Measurements from ENCODE around the gene SDK1. TPM values are rescaled to one million over a fixed set of nuclear protein-coding genes. Genes with fewer than 3 reads are reported as not detected.

SDK1 gene
- total RNA-seq, 1 donor from 2014 or later, result 4.3 TPM

DNA sequence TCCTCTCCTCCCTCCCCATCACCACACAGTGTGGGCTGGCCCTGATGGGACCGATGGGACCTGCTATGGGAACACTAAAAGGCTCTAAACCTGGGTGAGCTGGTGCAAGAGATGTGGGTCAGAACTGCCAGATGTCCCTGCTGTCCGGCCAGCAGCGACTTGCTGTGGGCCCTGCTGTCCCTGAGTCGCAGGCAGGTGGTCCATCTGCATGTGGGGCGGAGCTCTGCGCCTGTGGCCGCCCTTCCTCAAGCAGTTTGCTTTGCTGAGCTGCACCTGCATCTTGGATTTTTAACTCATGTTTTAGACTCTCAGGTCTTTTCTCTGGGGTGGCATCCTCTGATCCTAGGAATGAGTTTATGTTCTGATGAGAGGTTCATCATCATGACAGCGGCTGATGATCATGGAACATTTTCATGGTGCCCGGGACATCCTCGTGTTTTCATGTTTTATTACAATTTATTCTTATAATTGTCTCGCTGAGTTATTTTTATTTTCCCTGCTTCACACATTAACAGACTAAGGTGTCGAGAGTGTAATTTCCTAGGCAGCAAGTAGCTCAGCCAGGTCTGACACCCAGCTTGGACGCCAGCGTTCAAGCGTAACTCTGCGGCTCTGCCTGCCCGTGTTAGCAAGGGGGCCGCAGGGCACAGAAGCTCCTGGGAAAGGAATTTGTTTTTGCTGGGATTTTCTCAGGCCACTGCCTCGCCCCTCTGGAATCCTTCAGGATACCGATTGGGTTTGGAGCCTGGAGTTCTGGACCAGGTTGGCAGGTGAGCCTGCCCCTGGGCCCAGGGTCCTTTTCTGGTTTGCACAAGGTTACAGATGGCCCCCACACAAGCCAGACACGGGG, 765.8 kb downstream of the SDK1 start:
- no peak for DNase-seq (ENCODE audit: low spot score)
- peaks cover 6% of the 10 kb centered on the region for H3K27me3 Mint-ChIP-seq (ENCODE audit: unreplicated experiment)
- H3K9me3 Mint-ChIP-seq (ENCODE audit: unreplicated experiment), result no peaks in the 10 kb centered on the region
- peaks cover 4% of the 10 kb centered on the region for H3K4me1 Mint-ChIP-seq (ENCODE audit: unreplicated experiment)
- no peaks in the 10 kb centered on the region for H3K36me3 Mint-ChIP-seq (ENCODE audit: low read depth, unreplicated experiment)
- H3K27ac Mint-ChIP-seq (ENCODE audit: unreplicated experiment), result no peak overlapping the region
- TF ChIP-seq, protein P1, sequence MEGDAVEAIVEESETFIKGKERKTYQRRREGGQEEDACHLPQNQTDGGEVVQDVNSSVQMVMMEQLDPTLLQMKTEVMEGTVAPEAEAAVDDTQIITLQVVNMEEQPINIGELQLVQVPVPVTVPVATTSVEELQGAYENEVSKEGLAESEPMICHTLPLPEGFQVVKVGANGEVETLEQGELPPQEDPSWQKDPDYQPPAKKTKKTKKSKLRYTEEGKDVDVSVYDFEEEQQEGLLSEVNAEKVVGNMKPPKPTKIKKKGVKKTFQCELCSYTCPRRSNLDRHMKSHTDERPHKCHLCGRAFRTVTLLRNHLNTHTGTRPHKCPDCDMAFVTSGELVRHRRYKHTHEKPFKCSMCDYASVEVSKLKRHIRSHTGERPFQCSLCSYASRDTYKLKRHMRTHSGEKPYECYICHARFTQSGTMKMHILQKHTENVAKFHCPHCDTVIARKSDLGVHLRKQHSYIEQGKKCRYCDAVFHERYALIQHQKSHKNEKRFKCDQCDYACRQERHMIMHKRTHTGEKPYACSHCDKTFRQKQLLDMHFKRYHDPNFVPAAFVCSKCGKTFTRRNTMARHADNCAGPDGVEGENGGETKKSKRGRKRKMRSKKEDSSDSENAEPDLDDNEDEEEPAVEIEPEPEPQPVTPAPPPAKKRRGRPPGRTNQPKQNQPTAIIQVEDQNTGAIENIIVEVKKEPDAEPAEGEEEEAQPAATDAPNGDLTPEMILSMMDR (IDR thresholded peaks at IDR 0.05; ENCODE audit: unreplicated experiment), result no peak
- no peak overlapping the region for H3K4me3 Mint-ChIP-seq (ENCODE audit: unreplicated experiment)

DNA sequence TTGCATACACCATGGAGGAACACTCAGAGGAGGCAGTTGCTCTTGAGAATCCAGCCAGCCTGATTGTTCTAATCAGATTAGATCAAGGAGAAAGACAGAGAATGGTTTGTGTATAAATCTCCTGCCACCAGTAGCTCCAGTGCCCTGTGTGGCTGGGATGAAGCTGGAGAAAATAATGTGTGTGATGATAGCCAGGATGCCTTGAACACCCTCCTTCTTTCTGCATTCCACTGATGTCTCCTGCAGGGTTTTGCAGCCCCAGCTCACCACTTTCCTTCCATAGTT, 766.4 kb downstream of the SDK1 start:
- no peak for DNase-seq (ENCODE audit: low spot score)
- Mint-ChIP-seq H3K36me3 (ENCODE audit: low read depth, unreplicated experiment) (no peaks in the 10 kb centered on the region), H3K27ac (ENCODE audit: unreplicated experiment) (no peak overlapping the region), H3K4me3 (ENCODE audit: unreplicated experiment) (no peak overlapping the region), H3K9me3 (ENCODE audit: unreplicated experiment) (no peaks in the 10 kb centered on the region), H3K27me3 (ENCODE audit: unreplicated experiment) (peaks cover 9% of the 10 kb centered on the region), H3K4me1 (ENCODE audit: unreplicated experiment) (peaks cover 4% of the 10 kb centered on the region)
- TF ChIP-seq, protein P1 (IDR thresholded peaks at IDR 0.05; ENCODE audit: unreplicated experiment), result no peak

DNA sequence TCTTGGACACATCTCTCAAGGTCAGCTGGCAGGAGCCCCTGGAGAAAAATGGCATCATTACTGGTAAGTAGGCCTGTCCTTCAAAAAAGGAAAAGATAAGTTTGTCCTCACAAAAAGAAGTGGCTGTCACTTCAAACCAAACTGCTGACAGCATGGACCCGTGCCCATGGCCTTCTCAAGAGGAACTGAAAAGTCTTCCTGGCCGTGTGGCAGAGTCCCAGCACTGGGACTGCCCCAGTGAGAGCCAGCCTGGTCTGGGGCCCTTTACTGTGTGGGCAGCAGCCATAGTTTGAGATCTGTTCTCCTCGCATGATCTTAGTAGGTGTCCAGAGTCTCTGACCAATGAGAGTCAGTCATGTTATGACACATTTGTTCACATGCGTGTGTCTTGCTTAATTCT, 766.8 kb downstream of the SDK1 start:
- Mint-ChIP-seq H3K9me3 (ENCODE audit: unreplicated experiment) (no peaks in the 10 kb centered on the region), H3K4me1 (ENCODE audit: unreplicated experiment) (peaks cover 4% of the 10 kb centered on the region), H3K4me3 (ENCODE audit: unreplicated experiment) (no peak overlapping the region), H3K36me3 (ENCODE audit: low read depth, unreplicated experiment) (no peaks in the 10 kb centered on the region), H3K27me3 (ENCODE audit: unreplicated experiment) (peaks cover 9% of the 10 kb centered on the region), H3K27ac (ENCODE audit: unreplicated experiment) (no peak overlapping the region)
- no peak for DNase-seq (ENCODE audit: low spot score)
- TF ChIP-seq, protein P1 (IDR thresholded peaks at IDR 0.05; ENCODE audit: unreplicated experiment), result no peak

DNA sequence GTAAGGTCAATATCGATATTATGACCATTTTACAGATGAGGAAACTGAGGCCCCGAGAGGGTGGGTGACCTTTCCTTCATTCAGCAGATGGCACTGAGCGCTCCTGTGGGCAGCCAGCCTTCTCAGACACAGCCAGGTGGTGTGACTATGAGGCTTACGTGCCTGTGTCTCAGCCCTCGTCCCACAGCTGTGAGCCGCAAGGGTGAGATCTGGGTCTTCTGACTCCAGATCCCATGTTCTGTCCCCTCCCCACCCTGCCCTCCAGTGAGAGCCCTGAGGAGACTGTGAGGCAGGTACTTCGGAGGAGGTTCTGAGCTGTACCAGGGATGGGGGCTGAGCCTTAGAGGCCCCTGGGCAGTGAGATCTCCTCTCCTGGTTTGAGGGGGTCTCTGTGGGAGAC, 767.2 kb downstream of the SDK1 start:
- no peak overlapping the region for H3K4me3 Mint-ChIP-seq (ENCODE audit: unreplicated experiment)
- peaks cover 3% of the 10 kb centered on the region for H3K36me3 Mint-ChIP-seq (ENCODE audit: low read depth, unreplicated experiment)
- no peak for DNase-seq (ENCODE audit: low spot score)
- TF ChIP-seq, protein P1 (IDR thresholded peaks at IDR 0.05; ENCODE audit: unreplicated experiment), result no peak
- H3K27me3 Mint-ChIP-seq (ENCODE audit: unreplicated experiment), result peaks cover 9% of the 10 kb centered on the region
- no peaks in the 10 kb centered on the region for H3K9me3 Mint-ChIP-seq (ENCODE audit: unreplicated experiment)
- H3K27ac Mint-ChIP-seq (ENCODE audit: unreplicated experiment), result no peak overlapping the region
- peaks cover 4% of the 10 kb centered on the region for H3K4me1 Mint-ChIP-seq (ENCODE audit: unreplicated experiment)

DNA sequence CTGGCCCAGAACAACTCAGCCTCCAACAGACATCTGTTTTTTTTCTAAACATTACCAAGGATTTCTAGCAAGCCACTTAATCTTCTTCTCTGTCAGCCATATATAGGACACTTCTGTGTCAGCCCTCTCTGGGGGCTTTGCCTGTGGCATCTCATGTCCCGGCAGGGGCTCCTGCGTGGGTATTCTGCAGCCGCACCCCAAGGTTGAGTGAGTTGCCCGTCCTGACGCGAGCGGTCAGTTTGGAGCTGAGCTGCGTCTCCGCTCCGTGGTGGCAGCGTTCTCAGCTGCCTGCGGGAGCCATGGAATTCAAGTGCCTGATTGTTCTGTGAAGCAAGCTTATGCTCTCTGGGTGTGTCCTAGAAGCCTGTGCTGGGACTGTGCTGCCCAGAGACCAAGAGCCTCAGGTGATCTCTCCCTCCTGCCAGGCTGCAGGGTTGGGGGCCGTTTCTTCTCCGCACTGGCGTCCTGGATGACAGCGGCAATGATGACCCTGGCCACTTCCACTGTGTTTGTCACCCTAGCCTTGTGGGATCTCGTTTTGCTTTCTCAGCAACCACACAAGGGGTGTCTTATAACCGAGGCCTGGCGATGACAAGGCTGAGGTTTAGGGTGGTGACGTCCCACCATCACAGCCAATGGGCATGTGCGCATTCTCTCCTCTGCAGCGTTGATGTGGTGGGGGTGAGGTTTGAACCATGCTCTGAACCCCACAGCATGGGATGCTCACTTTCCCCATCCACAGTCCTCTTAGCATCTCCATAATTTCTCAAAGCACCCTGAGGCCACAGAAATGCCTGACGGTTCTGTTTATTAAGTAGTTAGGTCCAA, 768.4 kb downstream of the SDK1 start:
- Mint-ChIP-seq H3K27me3 (ENCODE audit: unreplicated experiment) (peaks cover 9% of the 10 kb centered on the region), H3K36me3 (ENCODE audit: low read depth, unreplicated experiment) (peaks cover 6% of the 10 kb centered on the region), H3K9me3 (ENCODE audit: unreplicated experiment) (no peaks in the 10 kb centered on the region), H3K27ac (ENCODE audit: unreplicated experiment) (no peak overlapping the region), H3K4me3 (ENCODE audit: unreplicated experiment) (no peak overlapping the region), H3K4me1 (ENCODE audit: unreplicated experiment) (peaks cover 4% of the 10 kb centered on the region)
- TF ChIP-seq, protein P1 (IDR thresholded peaks at IDR 0.05; ENCODE audit: unreplicated experiment), result no peak
- no peak for DNase-seq (ENCODE audit: low spot score)

Data from endothelial cell (in vitro differentiated cells).